Measurements from ENCODE around the gene GABBR2. TPM values are rescaled to one million over a fixed set of nuclear protein-coding genes. Genes with fewer than 3 reads are reported as not detected.

Gene GABBR2
- total and polyA plus RNA-seq, 9 of the 15 experiments (the other 6 are each of a cell fraction or from before 2014, with no cell fraction given) = 0.15 to 1.9 (median 0.32) TPM

- H4K20me1 ChIP-seq (replicated peaks; ENCODE audit: control insufficient read depth, insufficient read depth, low read length) = no peaks in the 10 kb centered on the region
- ATAC-seq (no peak), FAIRE-seq (no peak), DNase-seq (ENCODE audit: extremely low read depth in 1 of 4, low spot score in 3 of 4) (no peak)
- ChIA-PET CTCF (ENCODE audit: low intra/inter-chr PET ratio) (no interaction called here), POLR2A (interaction anchor here (0.9 to 1.1 kb wide), 3 partner anchors 12 to 14 kb away, joined by 3 read pairs; no protein-coding TSS in a partner anchor)
- intact Hi-C loops (cut with micrococcal nuclease) (no loop called here), in situ Hi-C loops (cut with MboI) (no loop called here)
- TF ChIP-seq KLF1 (tag; IDR thresholded peaks at IDR 0.05) (no peak), GATAD2B (IDR thresholded peaks at IDR 0.05; ENCODE audit: borderline replicate concordance) (no peak)
- no peak overlapping the region for H2AFZ ChIP-seq (ENCODE audit: low read depth, low read length)
- H3K36me3 ChIP-seq (ENCODE audit: control insufficient read depth, insufficient read depth, low read length) = no peaks in the 10 kb centered on the region
- no peak overlapping the region for H3K9ac ChIP-seq (ENCODE audit: insufficient read depth in 1 of 2, low read depth in 2 of 2, low read length in 2 of 2)
- H3K4me2 ChIP-seq (ENCODE audit: insufficient read depth, low read length) = no peak overlapping the region
- no peak overlapping the region for H3K27ac ChIP-seq (ENCODE audit: extremely low read depth, low read depth, low read length)
- H3K4me1 ChIP-seq (replicated peaks in 1 of 2; ENCODE audit: control insufficient read depth in 2 of 2, insufficient read depth in 2 of 2, low read length in 2 of 2) = no peaks in the 10 kb centered on the region
- no peaks in the 10 kb centered on the region for H3K9me1 ChIP-seq (ENCODE audit: control insufficient read depth, insufficient read depth, low read length)
- no peak overlapping the region for H3K4me3 ChIP-seq
- no peaks in the 10 kb centered on the region for H3K9me3 ChIP-seq (replicated peaks; ENCODE audit: control insufficient read depth, insufficient read depth, low read depth, low read length)
- no TSS peak for BruUV-seq (replicated peaks)
- H3K79me2 ChIP-seq (ENCODE audit: control insufficient read depth, insufficient read depth, low read length) = no peaks in the 10 kb centered on the region
- peaks cover 10 to 22% of the 10 kb centered on the region in 2 experiments; a peak in 4 of 5 replicates for H3K27me3 ChIP-seq (ENCODE audit: control insufficient read depth in 2 of 2, insufficient read depth in 2 of 2, low read length in 2 of 2)
These were observed 111.4 kb downstream of the GABBR2 start for GRCh38 chr9:98597236-98597771.

DNA sequence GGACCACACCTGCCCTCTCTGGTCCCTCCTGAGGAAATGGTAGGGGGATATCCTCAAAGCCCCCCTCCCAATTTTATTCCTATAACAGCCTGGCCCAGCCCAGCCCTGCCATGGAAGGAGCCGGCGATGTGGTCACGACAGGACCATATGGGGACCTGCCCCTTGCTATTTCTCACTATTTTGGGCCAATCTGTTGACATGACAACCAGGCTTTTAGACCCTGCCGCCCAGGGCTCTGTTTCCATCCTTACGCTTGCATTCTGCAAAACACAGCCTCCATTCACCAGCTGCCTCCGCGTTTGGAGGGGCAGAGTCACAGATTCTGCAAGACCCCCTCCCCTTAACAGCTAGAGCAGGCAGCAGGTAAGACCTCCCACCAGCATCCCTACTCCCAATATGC is 112.2 kb downstream of the GABBR2 start:
- POLR2A ChIA-PET = interaction anchor here (0.9 to 1.1 kb wide), 2 partner anchors 13 to 176 kb away, joined by 3 to 4 read pairs; no protein-coding TSS in a partner anchor
- no TSS peak for BruUV-seq (replicated peaks)
- 16% methylated on average over 7 of the region's 7 CpGs for WGBS (ENCODE audit: insufficient coverage, low coverage, missing lambda C conversion rate)
- no peak for TF ChIP-seq NFRKB (IDR thresholded peaks at IDR 0.05; ENCODE audit: low read depth)
- TF ChIP-seq, protein P1, sequence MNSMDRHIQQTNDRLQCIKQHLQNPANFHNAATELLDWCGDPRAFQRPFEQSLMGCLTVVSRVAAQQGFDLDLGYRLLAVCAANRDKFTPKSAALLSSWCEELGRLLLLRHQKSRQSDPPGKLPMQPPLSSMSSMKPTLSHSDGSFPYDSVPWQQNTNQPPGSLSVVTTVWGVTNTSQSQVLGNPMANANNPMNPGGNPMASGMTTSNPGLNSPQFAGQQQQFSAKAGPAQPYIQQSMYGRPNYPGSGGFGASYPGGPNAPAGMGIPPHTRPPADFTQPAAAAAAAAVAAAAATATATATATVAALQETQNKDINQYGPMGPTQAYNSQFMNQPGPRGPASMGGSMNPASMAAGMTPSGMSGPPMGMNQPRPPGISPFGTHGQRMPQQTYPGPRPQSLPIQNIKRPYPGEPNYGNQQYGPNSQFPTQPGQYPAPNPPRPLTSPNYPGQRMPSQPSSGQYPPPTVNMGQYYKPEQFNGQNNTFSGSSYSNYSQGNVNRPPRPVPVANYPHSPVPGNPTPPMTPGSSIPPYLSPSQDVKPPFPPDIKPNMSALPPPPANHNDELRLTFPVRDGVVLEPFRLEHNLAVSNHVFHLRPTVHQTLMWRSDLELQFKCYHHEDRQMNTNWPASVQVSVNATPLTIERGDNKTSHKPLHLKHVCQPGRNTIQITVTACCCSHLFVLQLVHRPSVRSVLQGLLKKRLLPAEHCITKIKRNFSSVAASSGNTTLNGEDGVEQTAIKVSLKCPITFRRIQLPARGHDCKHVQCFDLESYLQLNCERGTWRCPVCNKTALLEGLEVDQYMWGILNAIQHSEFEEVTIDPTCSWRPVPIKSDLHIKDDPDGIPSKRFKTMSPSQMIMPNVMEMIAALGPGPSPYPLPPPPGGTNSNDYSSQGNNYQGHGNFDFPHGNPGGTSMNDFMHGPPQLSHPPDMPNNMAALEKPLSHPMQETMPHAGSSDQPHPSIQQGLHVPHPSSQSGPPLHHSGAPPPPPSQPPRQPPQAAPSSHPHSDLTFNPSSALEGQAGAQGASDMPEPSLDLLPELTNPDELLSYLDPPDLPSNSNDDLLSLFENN (IDR thresholded peaks at IDR 0.05; ENCODE audit: low read depth in 2 of 2, low read length in 2 of 2) = no peak

More for the DNA sequence above, 112.2 kb downstream of the GABBR2 start:
- H3K9me3 ChIP-seq (replicated peaks; ENCODE audit: control insufficient read depth, insufficient read depth, low read depth, low read length) = no peaks in the 10 kb centered on the region
- H3K36me3 ChIP-seq (ENCODE audit: control insufficient read depth, insufficient read depth, low read length) = no peaks in the 10 kb centered on the region
- no peak overlapping the region for H3K9ac ChIP-seq (ENCODE audit: insufficient read depth in 1 of 2, low read depth in 2 of 2, low read length in 2 of 2)
- CTCF ChIA-PET (ENCODE audit: low intra/inter-chr PET ratio) = no interaction called here
- DNase-seq (ENCODE audit: extremely low read depth in 1 of 4, low spot score in 3 of 4) (no peak), FAIRE-seq (no peak), ATAC-seq (no peak)
- H3K79me2 ChIP-seq (ENCODE audit: control insufficient read depth, insufficient read depth, low read length) = no peaks in the 10 kb centered on the region
- H3K27ac ChIP-seq (ENCODE audit: extremely low read depth, low read depth, low read length) = no peak overlapping the region
- H3K27me3 ChIP-seq (ENCODE audit: control insufficient read depth in 2 of 2, insufficient read depth in 2 of 2, low read length in 2 of 2) = peaks cover 8 to 23% of the 10 kb centered on the region in 2 experiments; a peak in 4 of 5 replicates
- no peaks in the 10 kb centered on the region for H4K20me1 ChIP-seq (replicated peaks; ENCODE audit: control insufficient read depth, insufficient read depth, low read length)
- H3K4me2 ChIP-seq (ENCODE audit: insufficient read depth, low read length) = no peak overlapping the region
- intact Hi-C loops (cut with micrococcal nuclease) (no loop called here), in situ Hi-C loops (cut with MboI) (no loop called here)
- H2AFZ ChIP-seq (ENCODE audit: low read depth, low read length) = no peak overlapping the region
- H3K4me3 ChIP-seq = no peak overlapping the region
- no peaks in the 10 kb centered on the region for H3K4me1 ChIP-seq (replicated peaks in 1 of 2; ENCODE audit: control insufficient read depth in 2 of 2, insufficient read depth in 2 of 2, low read length in 2 of 2)
- no peaks in the 10 kb centered on the region for H3K9me1 ChIP-seq (ENCODE audit: control insufficient read depth, insufficient read depth, low read length)

All from K562 (cell line).